ENCODE results near the gene SSR4. TPM values are rescaled to one million over a fixed set of nuclear protein-coding genes. Genes with fewer than 3 reads are reported as not detected.

SSR4 gene
- total and polyA plus RNA-seq, 2 of the 13 experiments (the other 11 are each of a cell fraction or from before 2014, with no cell fraction given), result 214 to 288 TPM

DNA sequence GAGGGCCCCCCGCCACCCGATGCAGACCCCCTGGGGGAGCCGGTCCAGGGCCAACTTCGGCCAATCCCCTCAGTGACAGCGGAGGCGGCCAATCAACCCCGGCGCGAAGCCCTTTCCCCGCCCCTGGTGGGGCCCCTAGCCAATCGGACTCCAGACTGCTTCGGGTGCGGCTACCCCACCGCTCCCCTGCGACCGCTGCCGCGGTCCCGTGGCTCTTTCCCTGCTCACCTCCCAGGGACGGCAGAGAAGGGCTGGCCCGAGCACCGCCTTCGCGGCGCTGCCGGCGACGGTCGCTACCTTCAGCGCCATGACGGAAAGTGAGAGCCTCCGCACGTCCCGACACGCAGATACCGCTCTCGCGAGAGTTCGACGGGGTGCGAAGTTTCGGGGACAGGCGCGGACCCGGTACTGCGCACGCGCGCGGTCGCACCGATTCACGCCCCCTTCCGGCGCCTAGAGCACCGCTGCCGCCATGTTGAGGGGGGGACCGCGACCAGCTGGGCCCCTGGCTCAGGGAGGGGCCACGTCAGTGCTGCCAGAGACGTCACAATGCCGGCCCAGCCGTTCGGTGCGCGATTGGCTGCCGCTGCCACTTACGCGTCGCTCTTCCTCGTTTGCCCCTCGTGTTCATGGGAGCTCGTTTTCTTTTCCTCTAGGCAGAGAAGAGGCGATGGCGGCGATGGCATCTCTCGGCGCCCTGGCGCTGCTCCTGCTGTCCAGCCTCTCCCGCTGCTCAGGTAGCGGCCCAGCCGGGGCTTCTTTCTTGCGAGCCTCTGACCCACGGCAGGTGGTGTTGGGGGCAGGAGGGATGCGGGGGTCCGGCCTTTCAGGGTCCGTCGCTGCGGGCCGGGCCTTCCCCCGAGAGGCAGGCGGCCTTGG, at the start of gene SSR4, which contains the start of gene IDH3G (continued):
- TF ChIP-seq, protein P1, sequence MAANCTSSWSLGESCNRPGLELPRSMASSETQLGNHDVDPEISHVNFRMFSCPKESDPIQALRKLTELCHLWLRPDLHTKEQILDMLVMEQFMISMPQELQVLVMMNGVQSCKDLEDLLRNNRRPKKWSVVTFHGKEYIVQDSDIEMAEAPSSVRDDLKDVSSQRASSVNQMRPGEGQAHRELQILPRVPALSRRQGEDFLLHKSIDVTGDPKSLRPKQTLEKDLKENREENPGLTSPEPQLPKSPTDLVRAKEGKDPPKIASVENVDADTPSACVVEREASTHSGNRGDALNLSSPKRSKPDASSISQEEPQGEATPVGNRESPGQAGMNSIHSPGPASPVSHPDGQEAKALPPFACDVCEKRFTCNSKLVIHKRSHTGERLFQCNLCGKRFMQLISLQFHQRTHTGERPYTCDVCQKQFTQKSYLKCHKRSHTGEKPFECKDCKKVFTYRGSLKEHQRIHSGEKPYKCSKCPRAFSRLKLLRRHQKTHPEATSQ (CRISPR knock-in tag; IDR thresholded peaks at IDR 0.05; ENCODE audit: borderline replicate concordance), result 0 out of 2 replicates have a peak, but pooled peaks have one; percentile 51
- TF ChIP-seq EEA1 (CRISPR knock-in tag; IDR thresholded peaks at IDR 0.05; ENCODE audit: borderline replicate concordance), result 0 out of 2 replicates have a peak, but pooled peaks have one; percentile 25
- no peak for TF ChIP-seq FOXO1 (CRISPR knock-in tag; IDR thresholded peaks at IDR 0.05)
- TF ChIP-seq, protein P2, sequence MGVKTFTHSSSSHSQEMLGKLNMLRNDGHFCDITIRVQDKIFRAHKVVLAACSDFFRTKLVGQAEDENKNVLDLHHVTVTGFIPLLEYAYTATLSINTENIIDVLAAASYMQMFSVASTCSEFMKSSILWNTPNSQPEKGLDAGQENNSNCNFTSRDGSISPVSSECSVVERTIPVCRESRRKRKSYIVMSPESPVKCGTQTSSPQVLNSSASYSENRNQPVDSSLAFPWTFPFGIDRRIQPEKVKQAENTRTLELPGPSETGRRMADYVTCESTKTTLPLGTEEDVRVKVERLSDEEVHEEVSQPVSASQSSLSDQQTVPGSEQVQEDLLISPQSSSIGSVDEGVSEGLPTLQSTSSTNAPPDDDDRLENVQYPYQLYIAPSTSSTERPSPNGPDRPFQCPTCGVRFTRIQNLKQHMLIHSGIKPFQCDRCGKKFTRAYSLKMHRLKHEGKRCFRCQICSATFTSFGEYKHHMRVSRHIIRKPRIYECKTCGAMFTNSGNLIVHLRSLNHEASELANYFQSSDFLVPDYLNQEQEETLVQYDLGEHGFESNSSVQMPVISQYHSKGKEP (CRISPR knock-in tag; IDR thresholded peaks at IDR 0.05), result no peak
- TF ChIP-seq, protein P3, sequence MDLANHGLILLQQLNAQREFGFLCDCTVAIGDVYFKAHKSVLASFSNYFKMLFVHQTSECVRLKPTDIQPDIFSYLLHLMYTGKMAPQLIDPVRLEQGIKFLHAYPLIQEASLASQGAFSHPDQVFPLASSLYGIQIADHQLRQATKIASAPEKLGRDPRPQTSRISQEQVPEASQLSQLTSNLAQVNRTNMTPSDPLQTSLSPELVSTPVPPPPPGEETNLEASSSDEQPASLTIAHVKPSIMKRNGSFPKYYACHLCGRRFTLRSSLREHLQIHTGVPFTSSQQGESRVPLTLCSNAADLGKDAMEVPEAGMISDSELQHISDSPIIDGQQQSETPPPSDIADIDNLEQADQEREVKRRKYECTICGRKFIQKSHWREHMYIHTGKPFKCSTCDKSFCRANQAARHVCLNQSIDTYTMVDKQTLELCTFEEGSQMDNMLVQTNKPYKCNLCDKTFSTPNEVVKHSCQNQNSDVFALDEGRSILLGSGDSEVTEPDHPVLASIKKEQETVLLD (CRISPR knock-in tag; IDR thresholded peaks at IDR 0.05; ENCODE audit: low read depth), result peak; percentile 84
- no peak for TF ChIP-seq CEBPG (CRISPR knock-in tag; IDR thresholded peaks at IDR 0.05)
- TF ChIP-seq MAZ (IDR thresholded peaks at IDR 0.05; ENCODE audit: borderline replicate concordance, low read depth, low read length), result no peak
- peak; percentile 56 for TF ChIP-seq MAZ (CRISPR knock-in tag; IDR thresholded peaks at IDR 0.05; ENCODE audit: low read depth)
- 0 out of 2 replicates have a peak, but pooled peaks have one; percentile 72 for TF ChIP-seq SNAPC2 (CRISPR knock-in tag; IDR thresholded peaks at IDR 0.05)
- TF ChIP-seq, protein P4, sequence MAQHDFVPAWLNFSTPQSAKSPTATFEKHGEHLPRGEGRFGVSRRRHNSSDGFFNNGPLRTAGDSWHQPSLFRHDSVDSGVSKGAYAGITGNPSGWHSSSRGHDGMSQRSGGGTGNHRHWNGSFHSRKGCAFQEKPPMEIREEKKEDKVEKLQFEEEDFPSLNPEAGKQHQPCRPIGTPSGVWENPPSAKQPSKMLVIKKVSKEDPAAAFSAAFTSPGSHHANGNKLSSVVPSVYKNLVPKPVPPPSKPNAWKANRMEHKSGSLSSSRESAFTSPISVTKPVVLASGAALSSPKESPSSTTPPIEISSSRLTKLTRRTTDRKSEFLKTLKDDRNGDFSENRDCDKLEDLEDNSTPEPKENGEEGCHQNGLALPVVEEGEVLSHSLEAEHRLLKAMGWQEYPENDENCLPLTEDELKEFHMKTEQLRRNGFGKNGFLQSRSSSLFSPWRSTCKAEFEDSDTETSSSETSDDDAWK (CRISPR knock-in tag; IDR thresholded peaks at IDR 0.05), result no peak
- TF ChIP-seq ZNF564 (CRISPR knock-in tag; IDR thresholded peaks at IDR 0.05), result 0 out of 2 replicates have a peak, but pooled peaks have one; percentile 60
- TF ChIP-seq, protein P5, sequence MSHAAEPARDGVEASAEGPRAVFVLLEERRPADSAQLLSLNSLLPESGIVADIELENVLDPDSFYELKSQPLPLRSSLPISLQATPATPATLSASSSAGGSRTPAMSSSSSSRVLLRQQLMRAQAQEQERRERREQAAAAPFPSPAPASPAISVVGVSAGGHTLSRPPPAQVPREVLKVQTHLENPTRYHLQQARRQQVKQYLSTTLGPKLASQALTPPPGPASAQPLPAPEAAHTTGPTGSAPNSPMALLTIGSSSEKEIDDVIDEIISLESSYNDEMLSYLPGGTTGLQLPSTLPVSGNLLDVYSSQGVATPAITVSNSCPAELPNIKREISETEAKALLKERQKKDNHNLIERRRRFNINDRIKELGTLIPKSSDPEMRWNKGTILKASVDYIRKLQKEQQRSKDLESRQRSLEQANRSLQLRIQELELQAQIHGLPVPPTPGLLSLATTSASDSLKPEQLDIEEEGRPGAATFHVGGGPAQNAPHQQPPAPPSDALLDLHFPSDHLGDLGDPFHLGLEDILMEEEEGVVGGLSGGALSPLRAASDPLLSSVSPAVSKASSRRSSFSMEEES (CRISPR knock-in tag; IDR thresholded peaks at IDR 0.05), result peak; percentile 14; the same call in 1 of the 2 replicates
- TF ChIP-seq KAT2B (IDR thresholded peaks at IDR 0.05; ENCODE audit: borderline replicate concordance, low read depth, low read length), result no peak
- no peak for TF ChIP-seq ZC3H4 (CRISPR knock-in tag; IDR thresholded peaks at IDR 0.05; ENCODE audit: borderline replicate concordance)
- TF ChIP-seq, protein P6, sequence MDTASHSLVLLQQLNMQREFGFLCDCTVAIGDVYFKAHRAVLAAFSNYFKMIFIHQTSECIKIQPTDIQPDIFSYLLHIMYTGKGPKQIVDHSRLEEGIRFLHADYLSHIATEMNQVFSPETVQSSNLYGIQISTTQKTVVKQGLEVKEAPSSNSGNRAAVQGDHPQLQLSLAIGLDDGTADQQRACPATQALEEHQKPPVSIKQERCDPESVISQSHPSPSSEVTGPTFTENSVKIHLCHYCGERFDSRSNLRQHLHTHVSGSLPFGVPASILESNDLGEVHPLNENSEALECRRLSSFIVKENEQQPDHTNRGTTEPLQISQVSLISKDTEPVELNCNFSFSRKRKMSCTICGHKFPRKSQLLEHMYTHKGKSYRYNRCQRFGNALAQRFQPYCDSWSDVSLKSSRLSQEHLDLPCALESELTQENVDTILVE (CRISPR knock-in tag; IDR thresholded peaks at IDR 0.05), result peak; percentile 87
- TF ChIP-seq SOX6 (IDR thresholded peaks at IDR 0.05), result no peak
- peak; percentile 34; the same call in 1 of the 2 replicates for TF ChIP-seq SOX6 (CRISPR knock-in tag; IDR thresholded peaks at IDR 0.05)
- TF ChIP-seq, protein P7, sequence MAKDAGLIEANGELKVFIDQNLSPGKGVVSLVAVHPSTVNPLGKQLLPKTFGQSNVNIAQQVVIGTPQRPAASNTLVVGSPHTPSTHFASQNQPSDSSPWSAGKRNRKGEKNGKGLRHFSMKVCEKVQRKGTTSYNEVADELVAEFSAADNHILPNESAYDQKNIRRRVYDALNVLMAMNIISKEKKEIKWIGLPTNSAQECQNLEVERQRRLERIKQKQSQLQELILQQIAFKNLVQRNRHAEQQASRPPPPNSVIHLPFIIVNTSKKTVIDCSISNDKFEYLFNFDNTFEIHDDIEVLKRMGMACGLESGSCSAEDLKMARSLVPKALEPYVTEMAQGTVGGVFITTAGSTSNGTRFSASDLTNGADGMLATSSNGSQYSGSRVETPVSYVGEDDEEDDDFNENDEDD (CRISPR knock-in tag; IDR thresholded peaks at IDR 0.05; ENCODE audit: borderline replicate concordance), result peak; percentile 83
